Activated CD4-positive, alpha-beta T cell treated with anti-CD3 and anti-CD28 coated beads for 1 hour (primary cell): ENCODE data around the gene RBP3.

ENCODE experiments used
- DNase-seq: peaks from one replicate; pipeline ENCODE4 v3.0.0-alpha.2; 2020

The RBP3 gene

GRCh38 chr10:47348138-47348651, at the start of gene RBP3:
Gene RBP3, plus strand, starts transcription at chr10:47348363. Its CDS starts 122 bp downstream, at chr10:47348485.
- DNase-seq = no peak

- DNase-seq = no peak
Observed at GRCh38 chr10:47298715-47299114, 49.4 kb upstream of the RBP3 start.

GRCh38 chr10:47299611-47300428, 48.3 kb upstream of the RBP3 start, which contains the start of gene GDF10:
Gene GDF10, plus strand, starts transcription at chr10:47300197. Its CDS starts 455 bp downstream, at chr10:47300652.
- DNase-seq = no peak

- DNase-seq = no peak
Observed at GRCh38 chr10:47300429-47300931, 47.7 kb upstream of the RBP3 start.

GRCh38 chr10:47301833-47302232, 46.3 kb upstream of the RBP3 start:
- no peak for DNase-seq

DNA sequence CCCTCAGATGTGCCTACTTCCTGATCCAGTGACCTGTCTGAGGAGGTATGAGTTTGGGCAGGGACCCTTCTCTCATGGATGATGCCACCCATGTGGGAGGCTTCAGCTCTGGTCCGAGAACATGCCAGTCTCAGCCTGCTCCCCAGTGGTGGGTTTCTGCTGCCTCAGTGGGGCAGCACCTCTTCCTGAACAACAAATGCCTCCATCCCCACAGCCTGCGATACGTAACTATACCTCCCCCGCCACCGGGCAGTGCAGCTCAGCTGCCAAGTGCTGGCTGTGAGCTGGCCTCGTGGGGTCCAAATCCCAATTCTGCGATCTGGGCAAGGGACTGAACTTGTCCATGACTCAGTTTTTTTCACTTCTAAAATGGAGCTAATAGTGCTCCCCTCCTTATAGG, 45.1 kb upstream of the RBP3 start:
- no peak for DNase-seq

GRCh38 chr10:47303866-47304265, 44.3 kb upstream of the RBP3 start:
- no peak for DNase-seq

- DNase-seq = no peak
Observed at GRCh38 chr10:47305566-47305965, 42.6 kb upstream of the RBP3 start.

DNA sequence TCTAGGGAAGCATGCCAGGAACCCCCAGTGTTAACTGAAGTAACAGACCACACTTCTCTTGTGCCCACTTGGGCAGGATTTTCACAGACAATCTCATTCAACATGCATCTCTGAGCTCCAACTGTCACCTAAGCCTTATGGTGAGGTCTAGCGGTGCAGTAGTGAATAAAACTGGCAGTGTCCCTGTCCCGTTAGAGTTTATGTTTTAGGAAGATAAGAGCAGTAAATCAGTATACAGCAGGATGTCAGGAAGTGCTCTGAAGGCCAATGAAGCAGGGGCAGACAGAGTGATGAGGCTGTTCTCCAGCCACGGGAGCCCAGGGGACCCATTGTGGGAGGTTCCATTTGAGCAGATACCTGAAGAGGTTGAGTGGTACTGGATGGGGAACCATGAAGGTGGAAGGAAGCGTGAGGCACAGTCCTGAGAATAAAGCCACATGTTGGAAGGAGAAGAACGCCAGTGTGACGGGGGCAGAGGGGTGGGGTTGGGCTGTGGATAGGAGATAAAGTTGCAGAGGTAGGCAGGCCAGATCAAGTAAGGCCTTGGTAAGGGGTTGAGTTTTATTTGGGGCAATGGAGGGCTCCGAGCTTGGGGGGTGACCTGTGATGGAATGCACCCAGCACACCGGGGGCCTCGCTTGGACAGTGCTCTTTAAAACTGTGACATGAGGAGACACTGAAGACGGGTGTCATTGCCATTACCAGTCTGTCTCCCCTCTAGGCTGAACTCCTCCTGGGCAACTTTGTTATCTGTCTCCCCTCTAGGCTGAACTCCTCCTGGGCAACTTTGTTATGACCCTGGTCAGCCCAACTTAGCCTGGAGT, 41.6 kb upstream of the RBP3 start:
- DNase-seq = no peak

DNA sequence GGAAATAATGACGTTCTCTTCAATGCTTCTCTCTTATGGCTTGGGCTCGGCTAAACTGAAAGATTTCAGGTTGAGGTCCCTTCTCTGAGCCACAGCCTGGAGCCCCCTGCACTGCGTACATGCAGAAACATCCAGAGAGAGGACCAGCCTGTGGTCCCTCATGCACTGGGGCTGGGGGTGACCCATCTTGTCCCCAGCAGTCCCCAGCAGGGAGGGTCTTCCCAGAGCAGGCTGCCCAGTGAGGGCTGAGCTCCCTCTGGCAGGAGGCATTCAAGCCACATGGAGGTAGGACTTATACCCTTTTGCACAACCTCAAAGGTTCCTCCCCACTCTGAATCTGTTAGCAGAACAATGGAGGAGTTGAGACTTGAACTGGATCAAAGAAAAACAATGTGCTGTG, 40.8 kb upstream of the RBP3 start:
- no peak for DNase-seq

DNA sequence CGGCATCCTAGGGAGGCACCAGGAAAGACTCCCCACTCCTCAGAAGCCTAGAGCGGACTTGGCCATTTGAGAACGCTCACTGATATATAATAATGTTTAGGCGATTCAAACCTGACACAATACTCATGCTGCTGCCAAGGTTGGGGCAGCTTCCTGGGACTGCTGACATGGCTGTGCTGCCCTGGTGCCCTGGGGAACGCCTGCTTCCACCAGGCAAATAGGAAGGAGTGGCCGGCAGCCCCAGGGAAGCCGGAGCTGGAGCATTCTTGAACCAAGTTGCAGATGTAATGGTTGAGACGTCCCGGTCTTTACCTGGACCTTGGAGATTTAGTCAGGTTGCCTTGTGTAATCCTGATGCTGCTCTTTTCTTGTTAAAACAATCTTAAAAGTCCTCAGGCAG, 39.4 kb upstream of the RBP3 start:
- no peak for DNase-seq

GRCh38 chr10:47309408-47310089, 38.6 kb upstream of the RBP3 start:
- DNase-seq = no peak

- DNase-seq = no peak
Observed at GRCh38 chr10:47310090-47310505, 38.1 kb upstream of the RBP3 start.

DNA sequence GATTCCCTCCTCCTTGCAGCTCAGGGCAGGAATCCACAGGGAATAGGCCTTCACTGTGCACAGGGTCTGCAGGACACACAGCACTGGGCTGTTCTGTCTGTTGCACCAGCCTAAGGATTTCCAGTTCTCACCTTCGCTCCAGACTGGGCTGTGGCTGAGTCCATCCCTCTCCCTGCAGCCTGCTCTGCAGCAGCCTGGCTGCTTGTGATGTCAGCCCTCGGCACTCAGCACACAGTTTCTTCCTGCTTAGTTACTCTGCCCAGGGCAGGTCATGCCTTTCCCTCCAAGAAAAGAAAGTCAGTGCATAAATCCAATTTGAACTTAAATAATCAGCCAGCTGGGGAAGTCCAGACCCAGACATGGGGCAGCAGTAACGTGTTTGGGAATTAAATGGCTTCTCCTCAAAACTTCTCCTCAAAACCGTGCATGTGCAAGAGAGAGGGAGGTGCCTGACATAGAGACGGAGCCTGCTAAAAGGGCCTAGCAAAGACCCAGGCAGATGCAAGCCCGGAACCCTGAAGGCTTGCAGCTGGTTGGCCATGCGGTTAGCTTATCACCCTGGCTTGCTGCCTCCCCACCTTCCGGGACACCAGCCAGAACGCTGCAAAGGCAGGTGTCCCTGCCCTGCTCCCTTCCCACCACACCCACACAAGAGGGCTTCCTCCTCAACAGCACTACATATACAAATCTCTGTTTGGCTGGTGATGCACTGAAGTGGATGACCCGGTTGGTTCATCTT, 36.8 kb upstream of the RBP3 start:
- peak; percentile 33 for DNase-seq

DNA sequence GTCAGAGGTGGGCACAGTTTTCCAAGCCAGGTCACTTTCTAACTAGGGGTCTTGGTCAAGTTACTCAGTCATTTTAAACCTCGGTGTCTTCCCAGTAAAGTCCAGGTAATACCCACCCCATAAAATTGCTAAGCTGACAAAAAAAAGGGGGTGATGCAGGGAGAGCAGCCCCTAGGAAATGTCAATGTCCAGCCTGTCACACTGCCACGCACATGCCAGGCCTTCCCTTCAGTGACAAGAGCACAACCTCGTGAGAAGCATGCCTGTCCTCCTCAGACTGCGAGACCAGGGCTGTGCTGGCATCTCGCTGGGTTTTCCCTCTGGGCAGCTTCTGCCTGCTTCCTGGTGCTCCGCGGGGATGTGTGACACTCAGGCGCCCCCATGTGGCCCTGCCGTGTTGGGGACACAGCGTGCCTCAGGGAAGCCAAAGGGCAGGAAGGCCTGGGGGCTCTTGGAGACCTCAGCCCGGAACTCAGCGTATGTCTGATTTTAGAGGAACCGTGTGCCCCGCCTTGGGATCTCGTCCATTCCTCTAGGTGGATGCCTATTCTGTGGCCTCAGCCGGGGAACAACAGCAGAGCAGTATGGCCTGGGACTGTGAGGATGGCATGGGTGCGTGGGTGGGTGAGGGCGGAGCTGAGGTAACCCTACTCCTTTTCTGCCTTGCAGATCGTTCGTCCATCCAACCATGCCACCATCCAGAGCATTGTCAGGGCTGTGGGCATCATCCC, 36.1 kb upstream of the RBP3 start:
- DNase-seq = peak; percentile 79

GRCh38 chr10:47312663-47312995, 35.5 kb upstream of the RBP3 start:
- no peak for DNase-seq

- no peak for DNase-seq
Observed at GRCh38 chr10:47314416-47314970, 33.7 kb upstream of the RBP3 start.

- no peak for DNase-seq
Observed at GRCh38 chr10:47315421-47315820, 32.7 kb upstream of the RBP3 start.

DNA sequence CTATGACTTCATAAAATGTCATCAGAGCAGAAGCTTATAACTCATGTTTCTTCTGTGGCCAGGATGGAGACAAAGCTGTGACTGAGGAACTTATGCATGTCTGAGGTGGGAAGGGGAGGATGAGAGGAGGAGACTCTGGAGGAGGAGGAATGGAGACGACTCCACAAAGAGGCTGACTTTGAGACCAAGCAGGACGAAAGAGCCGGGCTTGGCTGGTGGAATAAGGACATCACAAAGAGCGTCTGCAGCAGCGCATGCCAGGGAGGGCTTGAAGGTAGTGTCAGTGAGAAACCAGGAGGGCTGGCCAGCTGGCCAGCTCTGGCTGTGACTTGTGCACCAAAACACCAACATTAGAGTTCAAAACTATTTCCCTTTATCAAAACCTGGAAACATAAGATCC, 32.0 kb upstream of the RBP3 start:
- no peak for DNase-seq

- no peak for DNase-seq
Observed at GRCh38 chr10:47317251-47317650, 30.9 kb upstream of the RBP3 start.

- no peak for DNase-seq
Observed at GRCh38 chr10:47318706-47319105, 29.5 kb upstream of the RBP3 start.
